Thoracic aorta (tissue), 2 donors: ENCODE results near the gene ZCCHC18. TPM values are rescaled to one million over a fixed set of nuclear protein-coding genes. Genes with fewer than 3 reads are reported as not detected.
"Not testable (repeated sequence)": the region's sequence is repeated elsewhere in the genome, so short reads cannot be mapped to it uniquely, and the experiment has no call there.

Experiments used
- ATAC-seq: fragments of 150-250 bp; one replicate; pipeline ENCODE4 v1.8.0; 2017; ENCODE audit warnings: low read depth; ENCODE audit not compliant: insufficient number of reproducible peaks, low FRiP score
- DNase-seq: peaks from one replicate; pipeline ENCODE4 v3.0.0-alpha.2; 2020; ENCODE audit warnings: low spot score
- H3K27ac ChIP-seq, 2 donors: fragments of 200-600 bp; sonication (generic); 1 replicate in 1 of 2; 2 replicates in 1 of 2; pipeline ENCODE4 v1.5.1; 2016; ENCODE audit warnings: mild to moderate bottlenecking in 2 of 2, moderate library complexity in 2 of 2
- H3K27me3 ChIP-seq: fragments of 200-600 bp; sonication (generic); replicated peaks from 2 replicates; pipeline ENCODE4 v1.6.0; 2016; ENCODE audit warnings: mild to moderate bottlenecking; ENCODE audit not compliant: insufficient read depth
- H3K36me3 ChIP-seq: fragments of 200-600 bp; sonication (generic); one replicate; pipeline ENCODE4 v1.5.1; 2016
- H3K4me1 ChIP-seq, 2 donors: fragments of 200-600 bp; sonication (generic); 1 replicate in 1 of 2; 2 replicates in 1 of 2; pipeline versions ENCODE4 v1.5.1 to v1.6.0; 2016; ENCODE audit warnings: low read depth in 2 of 2, mild to moderate bottlenecking in 1 of 2; ENCODE audit not compliant: control insufficient read depth in 1 of 2
- H3K4me3 ChIP-seq: fragments of 200-600 bp; sonication (generic); 2 replicates; pipeline ENCODE4 v1.5.1; 2016; ENCODE audit warnings: mild to moderate bottlenecking
- H3K9me3 ChIP-seq: fragments of 200-600 bp; sonication (generic); 2 replicates; pipeline ENCODE4 v1.5.1; 2016
- CTCF ChIP-seq: fragments of 200-600 bp; sonication (generic); IDR thresholded peaks from one replicate; pipeline ENCODE4 v1.5.1; 2019; ENCODE audit warnings: antibody characterized with exemption
- total RNA-seq, 2 donors: library from RNA; depleted of rRNA; stranded (reverse); fragments of >200 nt; gene quantifications; one replicate each; pipeline versions ENCODE4 v1.1.0 to v1.2.3, GENCODE V29; 2016

The ZCCHC18 gene
- total RNA-seq, 2 donors from 2014 or later, result 0.49 to 3.9 TPM

- Histone ChIP-seq H3K9me3 (no peaks in the 10 kb centered on the region), H3K4me3 (no peak overlapping the region), H3K4me1 (no peaks in the 10 kb centered on the region), H3K27ac (no peak overlapping the region), H3K27me3 (no peaks in the 10 kb centered on the region), H3K36me3 (no peaks in the 10 kb centered on the region)
- DNase-seq (no peak), ATAC-seq (no peak)
- TF ChIP-seq CTCF, result no peak
These were observed 6.7 kb upstream of the ZCCHC18 start for GRCh38 chrX:104105330-104106262.

- no peak for ATAC-seq
- no peak for TF ChIP-seq CTCF
- Histone ChIP-seq H3K27ac (no peak overlapping the region), H3K4me1 (peaks cover 0 to 5% of the 10 kb centered on the region in 2 donors), H3K36me3 (no peaks in the 10 kb centered on the region), H3K4me3 (no peak overlapping the region), H3K27me3 (no peaks in the 10 kb centered on the region), H3K9me3 (no peaks in the 10 kb centered on the region)
- no peak for DNase-seq
These were observed 3.4 kb upstream of the ZCCHC18 start for GRCh38 chrX:104108955-104109354.

GRCh38 chrX:104110491-104111240, 1.7 kb upstream of the ZCCHC18 start:
- not testable (repeated sequence) for H3K27me3 ChIP-seq, H3K4me3 ChIP-seq, H3K4me1 ChIP-seq, ATAC-seq, H3K36me3 ChIP-seq, DNase-seq, H3K9me3 ChIP-seq, H3K27ac ChIP-seq

- H3K4me3 ChIP-seq, result peak overlapping the region; percentile 77
- TF ChIP-seq CTCF, result peak; percentile 53
- peak overlapping the region; percentile 72 to 74 for H3K27ac ChIP-seq
- peaks cover 0 to 5% of the 10 kb centered on the region in 2 donors for H3K4me1 ChIP-seq
- H3K36me3 ChIP-seq, result no peaks in the 10 kb centered on the region
- H3K9me3 ChIP-seq, result no peaks in the 10 kb centered on the region
- ATAC-seq (no peak), DNase-seq (no peak)
- no peaks in the 10 kb centered on the region for H3K27me3 ChIP-seq
These were observed 1.1 kb downstream of the ZCCHC18 start for GRCh38 chrX:104113222-104113965.

GRCh38 chrX:104117759-104118158, 5.4 kb downstream of the ZCCHC18 start:
- Histone ChIP-seq H3K36me3 (no peaks in the 10 kb centered on the region), H3K27me3 (no peaks in the 10 kb centered on the region), H3K4me3 (no peak overlapping the region), H3K27ac (no peak overlapping the region), H3K9me3 (no peaks in the 10 kb centered on the region), H3K4me1 (peaks cover 0 to 5% of the 10 kb centered on the region in 2 donors)
- no peak for TF ChIP-seq CTCF
- ATAC-seq (no peak), DNase-seq (no peak)
